Nucleus accumbens (tissue), 56 donors: Measurements from ENCODE around the gene CRIP3.
"Not testable (repeated sequence)": the region's sequence is repeated elsewhere in the genome, so short reads cannot be mapped to it uniquely, and the experiment has no call there.

ENCODE experiments used
- DNase-seq, 56 donors: peaks; one replicate each; lab custom pipeline; 2025; lab: John Stamatoyannopoulos, UW

CRIP3 gene

GRCh38 chr6:43308101-43308989 is at the start of gene CRIP3:
TSS of gene CRIP3 (minus strand) at chr6:43308826. CDS start at chr6:43308792, 34 bp downstream.
- no peak for DNase-seq

DNA sequence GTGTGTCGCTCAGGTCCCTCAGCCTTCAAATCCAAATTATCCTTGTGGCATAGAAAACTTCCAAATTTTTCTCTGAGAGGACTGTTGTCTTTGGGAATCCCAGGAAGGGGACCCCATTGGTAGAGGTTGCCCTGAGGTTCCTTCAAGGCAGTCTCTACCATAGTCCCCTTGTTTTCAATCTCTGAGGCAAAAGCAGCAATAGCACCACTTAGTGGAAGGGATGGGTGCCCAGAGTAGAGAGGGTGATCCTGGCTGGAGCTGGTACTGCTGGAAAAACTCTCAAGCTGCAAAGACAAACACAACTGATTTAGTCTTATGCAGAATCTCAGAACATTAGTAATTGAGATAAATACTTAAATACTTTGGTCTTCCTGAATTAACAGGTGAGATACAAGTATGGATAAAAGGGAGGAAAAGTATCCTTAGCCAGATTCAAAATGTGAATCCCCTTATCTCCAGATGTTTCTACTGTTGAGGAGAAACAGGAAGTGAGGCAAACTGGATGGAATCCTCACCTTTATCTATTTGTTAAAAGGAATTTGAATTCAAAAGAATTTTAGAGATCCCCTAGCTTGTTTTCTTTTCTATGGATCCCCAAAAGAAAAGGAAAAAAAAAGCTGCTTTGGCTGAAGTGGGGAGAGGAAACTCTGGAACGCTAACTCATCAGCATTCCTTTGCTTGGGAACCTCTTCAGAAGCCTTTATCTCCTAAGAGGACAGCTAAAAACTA is 47.4 kb upstream of the CRIP3 start:
- DNase-seq = no peak

DNA sequence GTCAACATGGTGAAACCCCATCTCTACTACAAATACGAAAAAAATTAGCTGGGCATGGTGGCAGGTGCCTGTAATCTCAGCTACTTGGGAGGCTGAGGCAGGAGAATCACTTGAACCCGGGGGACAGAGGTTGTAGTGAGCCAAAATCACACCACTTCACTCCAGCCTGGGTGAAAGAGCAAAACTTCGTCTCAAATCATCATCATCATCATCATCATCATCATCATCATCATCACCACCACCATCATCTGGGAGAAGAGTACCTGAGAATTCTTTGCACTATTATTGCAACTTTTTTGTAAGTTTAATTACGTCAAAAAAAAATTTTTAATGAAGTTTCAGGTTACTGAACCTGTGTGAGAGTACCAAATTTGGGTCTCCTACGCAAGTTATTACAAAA is 43.3 kb upstream of the CRIP3 start:
- DNase-seq = not testable (repeated sequence)

DNA sequence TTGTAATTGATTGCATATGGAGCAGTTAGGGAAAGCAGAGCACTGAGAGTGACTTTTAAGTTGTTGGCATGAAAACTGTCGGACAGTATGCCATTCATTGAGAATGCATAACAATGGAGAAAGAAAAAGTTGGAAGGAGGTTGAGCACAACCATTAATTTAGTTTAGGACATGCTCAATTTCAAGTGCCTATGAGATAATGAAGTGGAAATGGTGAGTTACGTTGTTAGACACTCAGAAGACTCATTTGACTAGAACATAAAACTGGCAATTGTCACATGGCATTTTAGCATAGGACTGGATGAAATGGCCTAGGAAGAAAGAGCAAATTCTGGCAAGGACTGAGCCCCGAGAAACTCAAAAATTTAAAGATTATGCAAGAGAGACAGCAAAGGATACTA is 38.8 kb upstream of the CRIP3 start:
- DNase-seq = no peak

DNA sequence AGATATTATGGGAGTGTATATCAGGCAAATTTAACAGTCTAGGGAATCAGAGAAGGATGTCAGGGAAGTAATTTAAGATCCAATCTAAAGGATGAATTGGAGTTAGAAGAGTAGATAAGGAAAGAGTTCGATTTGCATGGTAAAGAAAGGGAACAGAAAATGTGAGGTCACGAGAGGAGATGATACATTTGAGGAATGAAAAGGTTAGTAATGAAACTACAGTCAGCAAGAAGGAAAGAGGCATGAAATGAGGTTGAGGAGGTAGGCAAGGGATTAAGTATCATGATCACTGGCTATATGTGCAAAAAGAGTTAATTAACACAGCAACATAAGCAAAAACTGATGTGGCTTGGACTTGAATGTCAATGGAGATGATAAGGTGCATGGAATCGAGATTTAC is 38.4 kb upstream of the CRIP3 start:
- DNase-seq = no peak

DNA sequence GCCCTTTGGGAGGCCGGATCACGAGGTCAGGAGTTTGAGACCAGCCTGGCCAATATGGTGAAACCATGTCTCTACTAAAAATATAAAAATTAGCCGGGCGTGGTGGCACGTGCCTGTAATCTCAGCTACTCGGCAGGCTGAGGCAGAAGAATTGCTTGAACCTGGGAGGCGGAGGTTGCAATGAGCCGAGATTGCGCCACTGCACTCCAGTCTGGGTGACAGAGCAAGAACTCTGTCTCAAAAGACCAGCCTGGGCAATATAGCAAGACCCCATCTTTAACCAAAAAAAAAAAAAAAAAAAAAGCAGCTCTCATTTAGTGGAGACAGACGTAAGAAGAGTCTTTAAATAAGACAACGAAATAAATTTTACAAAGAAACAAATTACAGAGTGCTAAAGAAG is 37.6 kb upstream of the CRIP3 start:
- DNase-seq = not testable (repeated sequence)

DNA sequence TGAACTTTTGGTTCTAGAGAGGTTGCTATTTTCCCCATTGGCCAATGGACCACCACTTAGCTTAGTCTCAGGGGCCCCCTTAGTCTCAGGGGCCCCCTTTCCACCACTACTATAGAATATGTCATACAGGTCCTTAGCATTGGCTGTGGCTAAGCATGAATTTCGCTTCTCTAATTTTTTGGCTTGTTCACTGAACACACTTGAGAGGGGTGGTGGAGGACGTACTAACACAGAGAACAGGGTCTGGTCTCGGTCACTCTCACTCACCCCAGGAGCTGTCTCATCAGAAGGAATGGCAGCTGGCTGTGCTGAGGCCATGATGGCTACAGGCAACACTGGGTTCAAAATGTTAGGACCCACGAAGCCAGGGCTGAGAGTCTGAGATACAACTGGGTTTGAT is 30.5 kb upstream of the CRIP3 start:
- no peak for DNase-seq

GRCh38 chr6:43338243-43338642 is 29.6 kb upstream of the CRIP3 start:
- no peak for DNase-seq

GRCh38 chr6:43336382-43336781 is 27.8 kb upstream of the CRIP3 start:
- DNase-seq = no peak

- no peak for DNase-seq
Observed at GRCh38 chr6:43335469-43335868, 26.8 kb upstream of the CRIP3 start.

- no peak for DNase-seq
Observed at GRCh38 chr6:43334466-43335095, 26.0 kb upstream of the CRIP3 start.

GRCh38 chr6:43331891-43332290 is 23.3 kb upstream of the CRIP3 start:
- no peak for DNase-seq

GRCh38 chr6:43331470-43331869 is 22.8 kb upstream of the CRIP3 start:
- DNase-seq = no peak

DNA sequence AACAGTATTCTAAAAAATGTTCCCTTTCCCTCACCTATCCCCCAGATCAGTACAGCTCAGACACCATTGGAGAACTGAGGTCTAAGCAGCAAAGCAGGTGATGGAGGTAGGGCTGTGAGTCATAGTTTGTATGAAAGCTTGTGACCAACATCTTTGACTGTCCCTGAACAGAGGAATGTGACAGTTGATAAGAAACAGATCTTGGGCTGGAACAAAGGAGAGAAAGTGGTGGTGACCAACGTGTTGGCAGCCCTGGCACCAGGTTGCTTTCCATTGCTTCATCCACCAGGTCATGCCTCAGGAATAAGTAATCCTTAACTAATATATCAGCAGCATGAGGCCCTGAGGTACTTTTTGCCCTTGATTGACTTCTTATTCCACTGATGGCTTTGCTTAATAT is 19.9 kb upstream of the CRIP3 start:
- no peak for DNase-seq

DNA sequence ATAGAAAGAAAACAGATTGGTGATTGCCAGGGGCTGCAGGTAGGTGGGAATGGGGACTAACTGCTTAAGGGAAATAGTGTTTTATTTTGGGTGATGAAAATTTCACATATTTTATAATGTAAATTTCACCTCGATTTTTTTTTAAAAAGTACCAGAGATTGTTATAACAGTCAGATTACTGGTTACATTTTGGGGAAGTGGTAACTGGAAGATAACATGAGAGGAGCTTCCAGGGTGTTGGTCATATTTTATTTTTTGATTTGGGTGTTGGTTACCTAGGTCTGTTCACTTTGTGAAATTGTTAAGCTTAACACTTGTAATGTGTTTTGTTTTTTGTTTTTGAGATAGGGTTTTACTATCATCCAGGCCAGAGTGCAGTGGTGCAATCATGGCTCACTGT is 17.2 kb upstream of the CRIP3 start:
- DNase-seq = no peak

GRCh38 chr6:43318011-43318410 is 9.4 kb upstream of the CRIP3 start:
- no peak for DNase-seq

DNA sequence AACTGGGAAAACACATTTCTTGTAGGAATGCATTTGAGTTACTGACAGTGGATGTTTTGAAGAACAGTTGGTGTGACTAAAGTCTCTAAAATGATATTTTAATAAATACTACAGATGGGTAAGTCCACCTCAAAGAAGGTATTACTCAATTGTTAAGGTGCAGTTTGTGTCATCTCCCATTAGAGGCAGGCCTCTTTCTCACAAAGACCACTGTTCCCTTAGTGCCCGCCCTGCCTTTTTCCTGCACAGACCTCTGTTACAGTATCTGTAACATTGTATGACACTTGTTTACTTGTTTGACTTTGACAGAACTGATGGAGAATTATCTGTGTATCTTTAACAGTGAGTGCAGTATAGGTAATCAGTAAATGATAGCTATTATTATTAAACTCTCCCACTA is 5.2 kb upstream of the CRIP3 start:
- no peak for DNase-seq

GRCh38 chr6:43311666-43312065 is 3.0 kb upstream of the CRIP3 start:
- no peak for DNase-seq

- no peak for DNase-seq
Observed at GRCh38 chr6:43310624-43311023, 2.0 kb upstream of the CRIP3 start.

DNA sequence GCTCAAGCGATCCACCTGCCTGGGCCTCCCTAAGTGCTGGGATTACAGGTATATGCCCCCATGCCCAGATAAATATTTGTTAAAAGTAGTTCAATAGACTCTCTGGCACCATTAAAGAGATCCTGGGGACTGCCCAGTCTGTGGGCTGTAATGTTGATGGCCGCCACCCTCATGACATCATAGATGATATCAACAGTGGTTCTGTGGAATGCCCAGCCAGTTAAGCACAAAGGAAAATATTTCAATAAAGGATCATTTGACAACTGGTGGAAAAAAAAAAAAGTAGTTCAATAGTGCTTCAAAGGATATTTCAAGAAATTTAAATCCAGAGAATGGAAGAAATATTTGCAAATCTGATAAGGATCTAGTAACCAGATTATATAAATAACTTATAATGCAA is 1.5 kb upstream of the CRIP3 start:
- no peak for DNase-seq

GRCh38 chr6:43308990-43309477 is 408 bp upstream of the CRIP3 start:
- DNase-seq = no peak
